Brain pericyte (primary cell): Measurements from ENCODE around the gene TSPAN9.

Source experiments
- DNase-seq: peaks from one replicate; pipeline ENCODE4 v3.0.0-alpha.2; 2012; ENCODE audit warnings: low read depth, low spot score

The TSPAN9 gene

DNA sequence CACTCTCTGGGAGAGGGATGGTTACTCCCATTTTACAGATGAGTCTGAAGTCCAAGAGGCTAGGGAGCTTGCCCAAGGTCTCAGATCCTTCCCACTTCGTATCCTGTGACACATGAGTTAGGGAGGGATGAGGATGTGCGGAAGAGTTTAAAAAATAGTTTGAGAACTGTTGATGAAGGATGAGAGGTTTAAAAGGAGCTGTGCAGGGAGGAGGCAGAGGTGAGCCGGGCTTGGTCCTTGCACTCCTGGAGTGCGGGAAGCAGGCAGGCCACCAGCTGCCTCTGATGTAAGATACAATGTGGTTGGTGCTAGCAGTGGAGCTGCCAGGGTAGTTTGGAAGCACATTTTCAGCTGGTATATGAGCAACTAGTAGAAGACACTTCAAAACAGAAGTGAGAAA is 46.5 kb downstream of the TSPAN9 start:
- DNase-seq: no peak

- no peak for DNase-seq
These were observed 47.7 kb downstream of the TSPAN9 start for GRCh38 chr12:3124917-3125316.

DNA sequence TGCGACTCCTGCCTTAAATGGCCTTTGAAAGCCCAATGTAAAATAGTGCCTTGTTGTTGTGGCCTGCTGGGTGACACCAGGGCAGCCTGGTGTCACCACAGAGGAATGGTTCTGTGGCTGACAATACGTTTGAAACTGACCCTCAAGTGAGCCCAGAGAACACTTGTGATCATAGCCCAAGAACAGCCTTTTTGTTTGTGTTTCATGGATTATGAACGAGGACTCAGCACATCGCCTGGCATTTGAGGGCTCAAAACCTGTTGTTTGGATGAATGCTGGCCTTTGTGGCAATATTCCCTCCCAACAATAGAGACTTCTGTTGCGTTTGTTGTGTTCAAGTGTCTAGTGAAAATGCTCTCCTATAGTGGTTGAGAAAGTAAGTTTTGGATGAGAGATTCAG is 48.5 kb downstream of the TSPAN9 start:
- no peak for DNase-seq

DNA sequence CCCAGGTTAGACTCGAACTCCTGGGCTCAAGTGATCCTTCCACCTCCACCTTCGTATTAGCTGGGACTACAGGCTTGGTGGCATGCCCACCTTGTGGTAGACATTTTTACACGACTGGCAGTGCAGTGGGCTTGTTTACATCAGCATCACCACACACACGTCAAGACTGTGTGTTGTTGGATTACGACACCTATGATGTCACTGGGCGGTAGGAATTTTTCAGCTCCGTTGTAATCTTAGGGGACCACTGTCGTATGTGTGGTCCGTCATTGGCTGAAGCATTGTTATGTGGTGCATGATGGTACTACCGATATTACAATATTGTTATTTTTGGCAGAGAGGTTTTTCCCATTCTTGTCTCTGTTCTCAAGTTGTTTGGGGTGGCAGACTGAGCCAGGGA is 50.7 kb downstream of the TSPAN9 start:
- DNase-seq: no peak

DNA sequence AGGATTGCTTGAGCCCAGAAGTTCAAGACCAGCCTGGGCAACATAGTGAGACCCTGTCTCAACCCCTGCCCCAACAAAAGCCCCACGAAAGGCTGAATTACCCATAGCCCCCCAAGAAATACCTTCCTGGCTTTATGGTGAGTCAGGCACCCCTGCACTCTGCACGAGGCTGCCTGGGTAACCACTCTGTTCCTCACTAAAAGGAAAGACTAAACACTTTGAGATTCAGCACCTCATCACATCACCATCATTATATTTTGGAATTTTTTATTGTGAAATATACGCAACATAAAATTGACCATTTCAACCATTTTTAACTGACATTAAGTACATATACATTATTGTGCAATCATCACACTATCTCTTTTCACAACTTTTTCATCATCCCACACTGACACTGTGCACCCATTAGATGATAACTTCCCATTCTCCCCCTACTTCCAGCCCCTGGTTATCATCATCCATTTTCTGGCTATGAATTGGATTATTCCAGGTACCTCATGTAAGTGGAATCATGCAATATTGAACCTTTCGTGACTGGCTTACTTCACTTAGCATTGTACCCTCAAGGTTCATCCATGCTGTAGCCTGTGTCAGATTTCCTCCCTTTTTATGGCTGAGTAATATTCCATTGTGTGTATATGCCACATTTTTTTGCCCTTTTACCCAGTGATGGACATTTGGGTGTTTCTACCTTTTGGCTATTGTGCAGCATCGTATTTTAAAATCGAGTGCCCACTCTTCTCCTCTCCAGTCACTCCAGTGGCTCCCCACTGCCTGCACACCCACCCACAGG is 51.5 kb downstream of the TSPAN9 start:
- no peak for DNase-seq

DNA sequence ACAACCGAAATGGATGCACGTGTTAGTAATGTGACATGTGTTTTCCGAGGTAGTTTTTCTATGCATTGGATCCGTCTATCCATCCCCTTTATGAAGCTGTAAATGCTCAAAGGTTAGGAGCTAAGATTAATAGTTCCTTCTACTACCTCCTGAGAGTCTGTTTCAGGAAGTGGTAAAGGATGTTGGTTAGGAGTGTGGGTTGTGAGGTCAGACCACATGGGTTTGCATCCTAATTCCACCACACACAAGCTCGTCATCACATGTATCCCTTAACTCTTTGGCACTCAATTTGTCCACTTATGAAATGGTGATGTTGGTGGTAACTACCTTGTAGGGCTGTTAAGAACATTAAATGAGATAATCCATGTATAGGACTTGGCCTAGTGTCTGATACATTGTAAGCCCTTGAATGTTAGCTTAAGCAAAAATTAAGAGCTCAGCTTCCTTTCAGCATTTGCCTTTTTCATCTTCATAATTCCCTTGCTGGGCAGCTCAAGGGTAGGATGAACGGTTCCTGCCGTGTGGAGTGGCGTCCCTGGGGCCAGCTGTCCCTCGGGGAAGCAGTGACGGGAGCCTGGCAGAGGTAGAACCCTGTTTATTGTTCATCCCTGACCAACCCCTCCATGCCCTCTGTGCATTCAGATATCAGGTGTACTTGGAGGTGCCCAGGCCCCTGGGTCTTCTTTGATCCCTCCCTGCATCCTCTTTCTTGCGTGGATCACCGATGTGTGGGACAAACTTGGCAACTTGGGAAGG is 52.3 kb downstream of the TSPAN9 start:
- DNase-seq: no peak

GRCh38 chr12:3130057-3130830 is 53.1 kb downstream of the TSPAN9 start:
- DNase-seq: no peak

DNA sequence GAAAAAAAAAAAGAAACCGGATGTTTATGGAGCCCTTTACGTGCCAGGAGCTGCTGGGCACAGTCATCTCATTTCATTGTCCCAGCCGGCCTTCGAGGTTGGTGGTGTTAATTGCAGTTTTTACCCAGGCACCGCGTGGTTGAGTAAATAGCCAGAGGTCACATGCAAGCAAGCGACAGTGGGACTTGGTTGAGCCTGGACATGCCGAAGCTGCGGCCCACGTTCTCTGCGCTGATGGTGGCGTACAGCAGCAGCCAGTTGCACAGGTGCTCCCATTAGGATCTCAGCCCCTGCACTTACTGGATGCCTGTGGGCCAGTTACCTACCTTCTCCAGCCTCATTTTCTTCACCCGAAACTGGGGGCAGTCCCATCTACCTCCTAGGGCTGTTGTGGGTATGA is 54.0 kb downstream of the TSPAN9 start:
- DNase-seq: no peak

GRCh38 chr12:3132636-3133404 is 55.6 kb downstream of the TSPAN9 start:
- no peak for DNase-seq

DNA sequence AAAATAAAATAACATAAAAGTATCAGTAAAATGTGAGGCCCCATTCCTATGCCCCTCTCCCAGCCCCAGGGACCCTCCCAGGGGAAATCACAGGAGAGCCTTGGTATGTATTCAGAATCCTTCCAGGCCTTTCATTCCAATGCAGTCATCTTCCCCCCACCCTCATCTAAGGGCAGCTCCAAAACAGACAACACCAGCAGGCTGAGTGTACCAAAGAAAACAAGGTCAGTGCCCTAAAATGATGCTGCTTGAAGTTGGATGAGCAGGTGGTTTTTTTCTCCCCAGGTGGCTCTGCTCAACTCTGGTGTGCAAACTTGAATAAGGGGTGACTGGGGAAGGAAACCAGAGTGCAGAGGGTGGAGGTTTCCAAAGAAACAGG is 56.2 kb downstream of the TSPAN9 start:
- DNase-seq: no peak

DNA sequence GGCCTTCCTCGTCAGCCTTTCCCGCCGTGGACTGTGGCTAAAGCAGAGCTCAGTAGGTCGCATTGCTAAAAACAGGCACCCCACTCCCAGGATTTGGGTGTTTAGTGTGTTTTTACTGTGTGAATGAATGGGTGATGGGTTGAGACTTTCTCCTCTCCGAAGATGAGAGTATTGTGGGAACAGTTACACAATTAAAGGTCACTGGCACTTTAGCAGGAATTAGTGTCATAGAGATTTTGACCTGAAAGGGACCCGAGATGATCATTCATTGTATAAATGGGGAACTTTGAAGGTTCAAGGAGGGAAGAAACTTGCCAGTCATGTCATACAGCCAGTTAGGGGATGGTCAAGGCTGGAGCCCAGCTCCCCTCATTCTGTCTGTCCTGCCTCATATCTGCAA is 56.9 kb downstream of the TSPAN9 start:
- DNase-seq: no peak

- no peak for DNase-seq
These were observed 57.5 kb downstream of the TSPAN9 start for GRCh38 chr12:3134526-3135135.

GRCh38 chr12:3135522-3136461 is 58.6 kb downstream of the TSPAN9 start:
- DNase-seq: no peak

DNA sequence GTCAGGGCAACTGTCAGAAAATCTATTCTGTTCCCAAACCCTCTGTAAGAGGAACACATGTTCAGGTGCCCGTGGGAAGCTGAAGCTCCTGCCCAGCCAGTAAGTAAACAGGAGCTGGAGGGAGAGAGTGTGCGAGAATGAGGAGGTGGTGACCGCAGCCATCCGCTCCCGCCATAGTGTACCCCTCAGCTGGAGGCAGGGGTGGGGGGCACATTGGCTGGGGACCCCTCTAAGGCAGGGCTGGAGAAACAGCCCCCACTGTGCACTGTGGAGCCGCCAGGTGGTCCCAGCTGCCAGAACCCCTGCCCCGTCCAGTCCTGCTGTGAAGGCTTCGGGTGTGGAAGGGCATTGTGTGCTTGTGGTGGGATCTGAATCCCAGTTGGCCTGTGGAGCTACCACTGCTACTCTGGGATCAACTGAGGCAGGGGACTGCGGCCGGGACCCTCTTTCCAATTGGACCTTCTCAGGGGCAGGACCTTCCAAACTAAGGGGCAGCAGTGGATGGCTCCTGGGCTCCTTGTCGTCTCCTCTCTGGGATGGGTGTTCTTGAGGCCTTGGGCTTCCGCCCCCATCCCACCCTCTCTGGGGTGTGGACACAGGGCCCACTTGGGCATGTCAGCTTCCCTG is 59.6 kb downstream of the TSPAN9 start:
- DNase-seq: no peak

DNA sequence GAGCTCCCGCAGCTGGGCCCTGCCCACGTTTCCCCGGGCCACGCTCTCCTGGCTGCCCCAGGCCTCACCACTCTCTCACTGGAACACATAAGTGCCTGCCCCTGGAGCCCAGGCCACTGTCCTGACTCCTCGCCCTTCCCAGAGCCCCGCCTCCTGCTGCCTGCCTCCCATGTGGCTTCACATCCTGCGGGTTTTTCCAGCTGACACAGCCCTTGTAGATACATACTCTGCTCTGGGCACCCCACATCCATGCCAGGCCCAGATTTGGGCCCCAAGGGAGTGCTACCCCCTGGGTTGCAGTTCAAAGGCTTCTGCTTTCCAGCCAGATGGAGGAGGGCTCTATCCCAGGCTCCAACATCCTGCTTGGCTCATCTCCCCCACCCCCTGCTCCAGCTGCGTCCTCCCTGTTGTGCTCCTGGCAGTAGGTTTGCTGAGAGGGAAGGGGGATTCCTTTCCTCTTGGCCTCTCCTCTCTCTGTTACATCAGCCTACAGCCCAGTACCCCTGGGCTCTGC is 60.1 kb downstream of the TSPAN9 start:
- DNase-seq: no peak

- DNase-seq: no peak
These were observed 60.8 kb downstream of the TSPAN9 start for GRCh38 chr12:3137814-3138445.

- DNase-seq: no peak
These were observed 61.8 kb downstream of the TSPAN9 start for GRCh38 chr12:3138941-3139511.

GRCh38 chr12:3139760-3140159 is 62.6 kb downstream of the TSPAN9 start:
- no peak for DNase-seq

- no peak for DNase-seq
These were observed 63.1 kb downstream of the TSPAN9 start for GRCh38 chr12:3140284-3140683.
